MG63 (cell line): Measurements from ENCODE around the gene TMEM87A. TPM values are rescaled to one million over a fixed set of nuclear protein-coding genes. Genes with fewer than 3 reads are reported as not detected.

Source experiments
- DNase-seq: peaks from one replicate; pipeline ENCODE4 v3.0.0-alpha.2; 2020
- H3K27me3 ChIP-seq: fragments of 250-450 bp; sonication (Bioruptor Pico); 2 replicates; pipeline ENCODE4 v1.5.1; 2020; ENCODE audit warnings: mild to moderate bottlenecking, moderate library complexity
- H3K36me3 ChIP-seq: fragments of 250-450 bp; sonication (Bioruptor Pico); 2 replicates; pipeline ENCODE4 v1.5.1; 2020; ENCODE audit warnings: mild to moderate bottlenecking, moderate library complexity
- H3K4me3 ChIP-seq: fragments of 250-450 bp; sonication (Bioruptor Pico); 2 replicates; pipeline ENCODE4 v1.5.1; 2020; ENCODE audit warnings: mild to moderate bottlenecking, moderate library complexity
- H3K9me3 ChIP-seq: fragments of 250-450 bp; sonication (Bioruptor Pico); 2 replicates; pipeline ENCODE4 v1.5.1; 2020; ENCODE audit warnings: mild to moderate bottlenecking, moderate library complexity
- total RNA-seq: library from RNA; depleted of rRNA; stranded (reverse); fragments of >200 nt; shearing (Covaris generic); gene quantifications from 2 replicates; pipeline ENCODE4 v1.2.3, GENCODE V29; 2014; ENCODE audit warnings: low replicate concordance

The TMEM87A gene
- total RNA-seq, 1 experiment from 2014 or later: 35.9 TPM

DNA sequence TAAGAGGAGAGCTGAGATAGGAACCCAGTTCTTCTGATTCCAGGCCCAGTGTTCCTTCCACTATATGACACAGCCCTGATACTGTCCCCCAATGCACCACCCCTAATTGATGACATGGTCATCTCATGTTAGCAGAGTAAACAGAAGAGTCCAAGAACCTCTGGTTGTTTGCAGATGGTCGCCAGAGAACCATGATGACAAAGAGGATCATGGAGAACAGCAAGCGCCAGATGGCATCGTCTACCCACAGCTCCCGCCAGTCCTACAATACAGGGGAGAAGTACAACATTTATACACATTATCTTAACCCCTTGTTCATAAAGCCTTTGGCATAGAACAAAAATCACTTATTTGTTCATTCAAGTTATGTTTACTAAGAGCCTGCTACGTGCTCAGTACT is 46.6 kb downstream of the TMEM87A start:
- H3K4me3 ChIP-seq: no peak overlapping the region
- DNase-seq: no peak
- peaks cover 67% of the 10 kb centered on the region for H3K36me3 ChIP-seq
- no peaks in the 10 kb centered on the region for H3K27me3 ChIP-seq
- H3K9me3 ChIP-seq: no peaks in the 10 kb centered on the region

DNA sequence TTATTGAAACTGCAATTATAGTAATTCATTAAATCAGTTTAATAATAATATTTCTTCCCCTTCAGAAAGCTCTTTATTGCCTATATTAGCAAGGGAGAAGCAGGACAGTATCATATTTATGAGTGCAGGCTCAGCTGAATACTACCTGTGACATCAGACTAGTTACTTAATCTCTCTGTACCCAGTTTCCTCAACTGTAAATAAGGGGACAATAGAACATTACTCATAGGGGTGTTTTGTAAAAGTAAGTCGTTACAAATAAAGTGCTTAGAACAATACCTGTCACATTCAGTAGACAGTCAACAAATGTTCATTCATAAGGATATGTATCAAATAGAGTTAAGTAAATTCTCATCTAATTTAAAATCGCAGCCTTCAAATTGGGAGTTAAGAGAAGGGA is 53.0 kb downstream of the TMEM87A start:
- DNase-seq: no peak

DNA sequence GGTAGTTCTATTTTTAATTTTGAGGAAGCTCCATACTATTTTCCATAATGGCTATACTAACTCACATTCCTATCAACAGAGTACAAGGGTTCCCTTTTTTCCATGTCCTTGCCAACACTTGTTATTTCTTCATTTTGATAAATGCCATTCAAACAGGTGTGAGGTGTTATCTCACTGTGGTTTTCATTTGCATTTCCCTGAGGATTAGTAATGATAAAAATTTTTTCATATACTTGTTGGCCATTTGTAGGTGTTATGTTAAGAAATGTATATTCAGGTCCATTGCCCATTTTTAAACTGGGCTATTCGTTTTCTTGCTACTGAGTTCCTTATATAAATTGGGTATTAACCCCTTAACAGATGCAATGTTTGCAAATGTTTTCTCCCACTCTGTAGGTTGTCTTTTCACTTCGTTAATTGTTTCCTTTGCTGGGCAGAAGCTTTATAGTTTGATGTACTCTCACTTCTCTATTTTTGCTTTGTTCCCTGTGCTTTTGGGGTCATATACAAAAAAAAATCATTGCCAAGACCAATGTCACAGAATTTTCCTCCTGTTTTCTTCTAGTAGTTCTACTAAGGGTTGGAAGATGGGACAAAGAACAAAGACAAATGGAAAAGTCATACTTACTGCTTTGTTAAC is 54.2 kb downstream of the TMEM87A start:
- DNase-seq: no peak

More for the DNA sequence above, 53.0 kb downstream of the TMEM87A start:
- no peaks in the 10 kb centered on the region for H3K9me3 ChIP-seq
- H3K27me3 ChIP-seq: no peaks in the 10 kb centered on the region
- no peak overlapping the region for H3K4me3 ChIP-seq
- H3K36me3 ChIP-seq: peaks cover 66% of the 10 kb centered on the region

DNA sequence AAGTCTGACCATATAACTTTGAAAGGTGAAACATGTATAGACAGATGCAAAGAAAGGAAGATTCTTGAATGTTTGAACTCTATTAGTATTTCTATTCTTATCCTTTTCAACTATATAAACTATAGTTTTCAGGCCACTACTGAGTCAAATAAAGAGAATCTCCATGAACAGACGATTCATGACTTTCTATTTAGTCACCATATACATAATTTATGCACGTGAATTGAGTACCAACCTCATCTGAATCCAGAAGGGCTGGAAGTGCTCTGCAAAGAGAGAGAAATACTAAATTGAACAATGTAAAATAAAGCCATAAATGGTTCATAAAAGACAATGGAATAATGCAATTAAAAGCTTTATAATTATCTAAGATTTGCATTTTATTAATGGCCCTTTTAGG is 55.7 kb downstream of the TMEM87A start:
- Histone ChIP-seq H3K4me3 (no peak overlapping the region), H3K36me3 (peaks cover 57% of the 10 kb centered on the region), H3K27me3 (no peaks in the 10 kb centered on the region), H3K9me3 (no peaks in the 10 kb centered on the region)
- no peak for DNase-seq

More for the DNA sequence above, 54.2 kb downstream of the TMEM87A start:
- no peaks in the 10 kb centered on the region for H3K9me3 ChIP-seq
- peaks cover 55% of the 10 kb centered on the region for H3K36me3 ChIP-seq
- no peaks in the 10 kb centered on the region for H3K27me3 ChIP-seq
- no peak overlapping the region for H3K4me3 ChIP-seq

DNA sequence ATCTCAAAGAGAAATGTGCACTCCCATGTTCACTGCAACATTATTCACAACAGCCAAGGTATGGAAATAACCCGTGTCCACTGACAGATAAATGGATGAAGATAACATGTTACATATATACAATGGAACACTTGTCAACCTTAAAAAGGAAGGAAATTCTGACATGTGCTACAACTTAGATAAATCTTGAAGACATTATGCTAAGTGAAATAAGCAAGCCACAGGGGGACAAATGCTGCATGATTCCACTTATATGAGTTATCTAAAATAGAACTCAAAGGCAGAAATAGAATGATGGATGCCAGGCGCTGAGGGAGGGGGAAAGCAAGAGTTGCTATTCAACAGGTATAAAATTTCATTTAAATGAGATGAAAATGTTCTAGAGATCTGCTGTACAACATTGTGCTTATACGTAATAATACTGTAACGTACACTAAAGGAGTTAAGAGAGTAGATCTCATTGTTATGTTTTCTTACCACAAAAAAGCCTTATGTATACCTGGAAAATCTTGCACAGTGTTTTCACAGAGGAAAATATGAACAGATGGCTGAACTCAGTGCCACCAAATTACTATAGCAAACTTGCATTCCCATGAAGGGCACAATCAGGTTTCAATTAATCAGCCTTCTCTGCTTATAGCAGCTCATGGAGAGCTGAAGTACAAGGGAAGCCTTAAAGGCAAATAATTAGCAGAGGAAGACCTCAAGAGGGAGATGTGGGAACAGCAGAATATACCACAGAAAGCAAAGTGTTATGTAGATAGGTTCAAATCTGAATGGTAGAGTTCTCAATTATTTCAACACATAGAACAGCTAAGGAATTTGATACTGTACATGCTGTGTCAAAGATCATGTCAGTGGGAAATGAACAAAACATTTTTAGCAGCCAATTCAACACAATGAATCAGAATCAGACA is 57.1 kb downstream of the TMEM87A start:
- Histone ChIP-seq H3K36me3 (peaks cover 70% of the 10 kb centered on the region), H3K9me3 (no peaks in the 10 kb centered on the region), H3K4me3 (no peak overlapping the region), H3K27me3 (no peaks in the 10 kb centered on the region)
- no peak for DNase-seq

DNA sequence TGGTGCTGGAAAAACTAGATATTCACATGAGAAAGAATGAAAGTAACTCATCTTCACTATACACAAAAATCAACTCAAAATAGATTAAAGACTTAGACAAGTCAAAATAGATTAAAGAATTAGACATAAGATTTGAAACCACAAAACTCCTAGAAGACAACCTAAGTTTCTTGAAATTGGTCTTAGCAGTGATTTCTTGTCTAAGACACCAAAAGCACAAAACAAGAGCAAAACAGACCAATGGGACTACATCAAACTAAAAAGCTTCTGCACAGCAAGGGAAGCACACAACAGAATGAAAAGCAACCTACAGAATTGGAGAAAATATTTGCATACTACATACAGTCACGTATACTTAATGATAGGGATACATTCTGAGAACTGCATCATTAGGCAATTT is 58.6 kb downstream of the TMEM87A start:
- H3K27me3 ChIP-seq: no peaks in the 10 kb centered on the region
- no peak for DNase-seq
- peaks cover 68% of the 10 kb centered on the region for H3K36me3 ChIP-seq
- no peaks in the 10 kb centered on the region for H3K9me3 ChIP-seq
- no peak overlapping the region for H3K4me3 ChIP-seq

DNA sequence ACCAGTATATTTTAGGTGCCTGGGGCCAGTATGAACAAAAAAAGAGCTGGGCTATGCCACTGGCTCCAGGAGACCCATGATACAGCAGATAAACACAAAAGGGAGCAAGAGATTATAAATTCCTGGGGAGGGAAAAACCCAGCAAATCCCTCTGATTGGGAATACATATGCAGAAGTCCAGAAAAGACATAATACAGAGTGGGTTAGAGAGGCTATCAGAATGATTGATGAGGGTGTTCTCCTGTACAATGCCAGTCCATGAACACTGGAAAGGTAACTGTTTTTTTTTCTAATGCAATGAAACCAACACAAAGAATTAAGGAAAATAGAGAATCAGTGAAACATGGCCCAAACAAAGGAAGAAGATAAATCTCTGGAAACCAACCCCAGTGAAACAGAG is 59.7 kb downstream of the TMEM87A start:
- H3K27me3 ChIP-seq: no peaks in the 10 kb centered on the region
- no peak for DNase-seq

DNA sequence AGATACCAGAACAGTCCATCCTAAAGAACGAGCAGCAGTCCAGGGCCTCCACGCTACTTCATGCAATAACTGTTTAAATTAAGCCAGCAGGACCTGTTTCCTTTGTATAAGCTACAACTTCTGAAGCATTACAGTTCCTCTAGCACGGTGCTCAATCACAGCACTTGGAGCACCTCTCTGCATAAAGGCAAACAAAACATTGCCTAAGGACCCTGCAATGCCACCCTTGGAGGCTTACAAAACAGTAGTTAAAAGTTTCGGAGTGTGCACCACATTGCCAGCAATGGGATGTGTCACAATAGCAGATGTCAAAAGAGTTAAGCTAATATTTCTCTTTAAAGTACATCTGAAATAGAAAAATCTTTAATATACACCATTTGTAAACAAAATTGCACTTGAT is 62.5 kb downstream of the TMEM87A start:
- Histone ChIP-seq H3K27me3 (no peaks in the 10 kb centered on the region), H3K36me3 (peaks cover 54% of the 10 kb centered on the region), H3K4me3 (no peak overlapping the region), H3K9me3 (no peaks in the 10 kb centered on the region)
- DNase-seq: no peak

More for the DNA sequence above, 59.7 kb downstream of the TMEM87A start:
- no peak overlapping the region for H3K4me3 ChIP-seq
- no peaks in the 10 kb centered on the region for H3K9me3 ChIP-seq
- H3K36me3 ChIP-seq: peaks cover 68% of the 10 kb centered on the region

DNA sequence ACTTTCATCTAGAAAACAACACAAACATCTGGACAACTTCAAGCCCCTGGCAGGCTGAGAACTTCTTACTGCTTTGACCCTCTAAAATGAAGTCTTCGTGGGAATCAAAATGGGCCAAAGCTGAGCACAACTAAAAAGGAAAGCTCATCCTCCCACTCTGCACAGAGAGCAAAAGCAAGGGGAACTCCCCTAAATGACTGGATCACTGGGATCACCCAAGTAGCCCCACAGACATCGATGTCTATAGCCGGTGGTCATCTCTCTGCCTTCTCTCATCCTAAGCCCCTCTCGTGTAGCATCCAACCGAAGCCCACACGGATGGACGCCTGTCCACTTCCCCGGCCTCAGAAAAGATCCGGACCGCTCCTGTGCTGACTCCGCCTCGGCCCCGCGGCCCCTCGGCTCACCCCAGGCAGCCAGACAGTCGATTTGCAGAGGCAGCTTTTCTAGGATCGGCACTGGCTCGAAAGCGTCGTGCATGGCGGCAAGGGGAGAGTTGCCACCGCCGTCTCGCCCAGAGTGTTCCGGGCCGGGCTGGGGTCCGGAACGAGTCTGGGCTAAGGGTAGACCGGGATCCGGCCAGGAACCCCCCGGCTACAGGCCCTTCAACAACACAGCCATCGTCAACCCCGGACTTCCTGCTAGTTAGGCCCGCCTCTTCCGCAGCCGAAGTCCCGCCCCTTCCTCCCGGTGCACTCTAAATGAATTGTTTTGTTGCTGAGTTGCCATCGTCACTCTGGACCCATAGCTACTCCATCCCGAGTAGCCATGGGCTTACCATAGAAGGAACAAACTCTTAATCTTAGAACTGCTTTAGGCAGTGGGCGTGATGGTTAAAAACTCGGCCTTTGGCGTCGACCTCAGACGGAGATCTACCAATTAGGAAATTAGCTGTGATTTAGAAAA is 65.3 kb downstream of the TMEM87A start, which contains the start of gene VPS39:
TSS of gene VPS39 (minus strand) at position 631 of the 906 bp plus-strand sequence. CDS start at position 480, 151 bp downstream.
- DNase-seq: peak; percentile 82
- H3K36me3 ChIP-seq: peaks cover 47% of the 10 kb centered on the region
- H3K27me3 ChIP-seq: no peaks in the 10 kb centered on the region

DNA sequence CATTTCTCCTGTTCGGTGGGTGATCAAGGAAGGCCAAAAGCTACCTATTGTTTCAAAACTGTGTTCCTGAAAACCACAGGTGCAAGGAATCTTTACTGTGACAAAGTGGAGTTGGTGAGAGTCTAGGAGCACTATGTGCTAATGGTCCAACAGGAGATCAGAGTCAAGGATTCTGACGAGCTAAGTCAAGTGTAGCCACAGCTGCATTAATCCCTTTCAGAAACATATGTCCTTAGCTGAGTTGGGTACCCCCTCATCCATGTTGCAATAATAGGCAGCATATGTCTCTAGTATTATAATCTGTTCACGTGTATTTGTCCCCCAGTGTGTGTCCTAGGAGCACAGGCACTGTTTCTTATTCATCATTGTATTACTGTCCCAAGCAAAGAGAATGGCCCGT is 66.8 kb downstream of the TMEM87A start:
- H3K36me3 ChIP-seq: peaks cover 38% of the 10 kb centered on the region
- no peaks in the 10 kb centered on the region for H3K9me3 ChIP-seq
- no peaks in the 10 kb centered on the region for H3K27me3 ChIP-seq
- no peak for DNase-seq
- no peak overlapping the region for H3K4me3 ChIP-seq

More for the DNA sequence above, 65.3 kb downstream of the TMEM87A start, which contains the start of gene VPS39:
- peak within 1 kb of the TSS; percentile 93 for H3K4me3 ChIP-seq
- no peaks in the 10 kb centered on the region for H3K9me3 ChIP-seq

DNA sequence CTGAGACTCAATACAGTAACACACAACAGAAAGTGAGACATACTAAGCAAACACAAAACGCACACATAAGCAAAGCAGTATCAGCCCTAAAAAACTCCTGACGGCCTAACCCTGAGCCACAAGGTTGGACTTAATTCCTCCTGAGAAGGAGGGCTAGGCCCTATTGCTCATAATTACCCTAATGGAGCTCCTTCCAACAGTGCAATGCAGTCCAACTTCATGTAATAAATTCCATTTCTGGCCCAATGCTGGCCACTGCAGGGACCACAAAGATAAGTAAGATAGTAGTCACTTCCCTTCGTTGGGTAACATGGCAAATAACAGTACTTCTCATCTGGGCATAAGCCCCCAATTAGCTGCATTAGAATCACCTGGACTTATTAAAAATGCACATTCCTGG is 69.3 kb downstream of the TMEM87A start:
- H3K36me3 ChIP-seq: peaks cover 19% of the 10 kb centered on the region
- no peaks in the 10 kb centered on the region for H3K9me3 ChIP-seq
- DNase-seq: no peak
- no peak overlapping the region for H3K4me3 ChIP-seq
- H3K27me3 ChIP-seq: no peaks in the 10 kb centered on the region

DNA sequence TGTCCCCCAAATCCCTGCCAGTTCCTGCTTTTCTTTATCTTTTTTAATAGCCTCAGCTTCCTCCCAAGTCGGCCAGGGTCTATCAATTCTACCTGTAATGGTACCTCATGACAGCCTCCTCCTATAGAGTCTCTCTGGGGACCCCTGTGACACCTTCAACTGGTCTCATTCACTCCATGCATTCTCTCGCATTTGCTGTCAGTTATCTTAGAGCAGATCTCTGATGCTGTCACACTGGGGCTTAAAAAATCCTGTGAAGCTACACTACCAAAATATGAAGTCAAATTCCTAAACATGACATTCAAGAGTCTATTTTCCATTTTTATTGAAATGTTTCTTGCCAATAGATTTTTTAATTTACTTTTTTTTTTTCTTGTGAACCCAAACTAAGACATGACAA is 70.6 kb downstream of the TMEM87A start:
- Histone ChIP-seq H3K9me3 (no peaks in the 10 kb centered on the region), H3K27me3 (no peaks in the 10 kb centered on the region), H3K4me3 (no peak overlapping the region), H3K36me3 (peaks cover 12% of the 10 kb centered on the region)
- DNase-seq: no peak

DNA sequence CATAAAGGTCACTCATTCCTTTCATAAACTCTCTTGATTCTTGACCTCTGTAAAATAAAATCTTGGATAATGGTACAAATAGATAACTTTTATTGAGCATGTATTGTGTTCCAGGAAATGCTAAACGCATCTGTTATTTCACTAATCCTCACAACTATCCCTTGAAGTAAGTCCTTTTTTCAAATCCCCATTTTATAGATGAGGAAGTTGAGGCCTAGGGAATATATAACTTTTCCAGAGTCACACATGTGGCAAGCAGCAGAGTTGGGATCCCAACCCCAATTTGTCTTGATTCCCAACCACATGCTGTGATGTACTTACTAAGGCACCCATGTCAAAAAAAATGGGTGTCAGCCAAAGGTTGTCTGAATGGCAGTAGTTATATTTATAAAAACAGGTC is 71.4 kb downstream of the TMEM87A start:
- Histone ChIP-seq H3K27me3 (no peaks in the 10 kb centered on the region), H3K4me3 (no peak overlapping the region), H3K9me3 (no peaks in the 10 kb centered on the region), H3K36me3 (peaks cover 16% of the 10 kb centered on the region)
- DNase-seq: no peak

DNA sequence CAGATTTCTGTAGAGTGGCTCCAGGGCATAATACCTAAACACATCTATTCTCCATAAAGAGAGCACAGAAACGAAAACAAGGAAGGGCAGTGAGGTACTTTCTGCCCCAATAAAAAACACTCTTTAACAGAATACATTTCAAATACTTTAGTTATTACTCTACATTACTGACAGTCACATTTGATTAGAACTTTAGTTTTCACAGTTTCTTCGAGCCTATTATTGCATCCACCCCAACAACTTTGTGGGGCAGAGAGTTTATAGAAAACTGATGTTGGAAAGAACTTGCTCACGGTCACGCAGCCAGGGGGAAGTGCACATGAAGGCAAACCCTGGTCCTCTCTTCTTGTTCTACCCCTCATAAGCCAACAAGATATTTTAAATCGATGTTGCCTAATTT is 74.1 kb downstream of the TMEM87A start:
- Histone ChIP-seq H3K4me3 (no peak overlapping the region), H3K36me3 (peaks cover 14% of the 10 kb centered on the region), H3K9me3 (no peaks in the 10 kb centered on the region), H3K27me3 (no peaks in the 10 kb centered on the region)
- DNase-seq: no peak

DNA sequence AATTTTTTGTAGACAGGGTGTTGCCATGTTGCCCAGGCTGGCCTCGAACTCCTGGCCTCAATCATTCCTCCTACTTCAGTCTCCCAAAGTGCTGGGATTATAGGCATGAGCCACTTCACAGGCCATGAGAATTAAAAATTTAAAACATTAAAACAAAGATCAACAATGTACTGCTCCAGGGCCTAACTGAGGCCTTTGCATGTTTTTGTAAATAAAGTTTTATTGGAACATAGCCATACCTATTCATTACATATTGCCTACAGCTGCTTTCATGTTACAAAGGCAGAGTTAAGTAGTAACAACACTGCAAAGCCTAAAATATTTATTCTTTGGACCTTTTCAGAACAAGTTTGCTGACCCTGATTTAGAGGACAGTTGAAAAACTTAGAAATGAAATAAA is 74.7 kb downstream of the TMEM87A start:
- H3K36me3 ChIP-seq: peaks cover 14% of the 10 kb centered on the region
- no peaks in the 10 kb centered on the region for H3K9me3 ChIP-seq
- no peaks in the 10 kb centered on the region for H3K27me3 ChIP-seq
- H3K4me3 ChIP-seq: no peak overlapping the region
- DNase-seq: no peak

DNA sequence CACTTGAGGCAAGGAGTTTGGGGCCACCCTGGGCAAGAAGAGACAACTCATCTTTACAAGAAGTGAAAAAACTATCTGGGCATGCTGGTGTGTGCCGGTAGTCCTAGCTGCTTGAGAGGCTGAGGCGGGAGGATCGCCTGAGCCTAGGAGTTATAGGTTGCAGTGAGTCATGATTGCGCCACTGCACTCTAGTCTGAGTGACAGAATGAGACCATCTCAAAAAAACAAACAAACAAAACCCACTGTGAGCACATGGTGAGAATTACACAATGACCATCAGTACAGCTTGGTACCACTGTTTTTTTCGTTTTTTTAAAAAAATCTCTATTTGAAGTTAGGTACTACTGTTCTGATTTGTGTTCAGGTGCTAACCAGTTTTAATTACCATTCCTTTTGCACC is 78.7 kb downstream of the TMEM87A start:
- no peaks in the 10 kb centered on the region for H3K9me3 ChIP-seq
- H3K27me3 ChIP-seq: no peaks in the 10 kb centered on the region
- H3K36me3 ChIP-seq: peaks cover 20% of the 10 kb centered on the region
- H3K4me3 ChIP-seq: no peak overlapping the region
- DNase-seq: peak; percentile 58

DNA sequence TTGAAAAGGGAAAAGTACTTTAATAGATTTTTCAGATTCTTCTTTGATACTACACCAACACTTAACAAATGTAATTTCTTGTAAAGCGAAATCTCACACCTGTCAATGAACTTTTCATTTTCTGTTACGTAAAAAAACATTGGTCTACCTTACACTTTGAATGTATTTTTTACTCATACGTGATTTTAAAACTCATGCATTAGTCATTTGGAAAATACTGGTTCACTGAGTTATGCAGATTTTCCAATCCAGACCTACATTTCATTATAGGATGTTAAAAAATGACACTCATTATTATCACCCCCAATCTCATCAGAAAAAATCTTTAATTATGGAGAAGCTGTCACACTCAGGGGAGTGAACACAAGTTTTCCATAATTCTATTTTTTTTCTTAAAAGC is 79.8 kb downstream of the TMEM87A start:
- Histone ChIP-seq H3K36me3 (peaks cover 18% of the 10 kb centered on the region), H3K9me3 (no peaks in the 10 kb centered on the region), H3K4me3 (no peak overlapping the region), H3K27me3 (no peaks in the 10 kb centered on the region)
- DNase-seq: no peak
